GM13976 (cell line): ENCODE measurements around the gene FBXO34.

ENCODE experiments used
- DNase-seq: peaks from one replicate; pipeline ENCODE4 v3.0.0; 2012; ENCODE audit warnings: low spot score
- CTCF ChIP-seq: IDR thresholded peaks from 2 replicates; pipeline ENCODE4 v1.5.1; 2012; ENCODE audit warnings: borderline replicate concordance, mild to moderate bottlenecking; ENCODE audit not compliant: insufficient read depth; ENCODE audit errors: extremely low read depth, missing control alignments, control extremely low read depth
- in situ Hi-C: fragments of 300-500 bp; cut with MboI; formaldehyde crosslinking; loops from one replicate; pipeline ENCODE4 v1.12.0; 2022; ENCODE audit warnings: low sequenced_read_pairs, mixed read lengths, inconsistent platforms; ENCODE audit not compliant: unreplicated experiment

Gene FBXO34

GRCh38 chr14:55270832-55271571, at the start of gene FBXO34:
FBXO34 (plus strand) TSS chr14:55271421; CDS start chr14:55350391, 78,970 bp downstream.
- peak; percentile 97 for TF ChIP-seq CTCF
- in situ Hi-C loops: no loop called here
- peak; percentile 95 for DNase-seq

GRCh38 chr14:55221968-55222367, 49.3 kb upstream of the FBXO34 start:
- in situ Hi-C loops: no loop called here
- no peak for TF ChIP-seq CTCF
- DNase-seq: no peak

- TF ChIP-seq CTCF: no peak
- in situ Hi-C loops: no loop called here
- DNase-seq: no peak
Observed at GRCh38 chr14:55223364-55223763, 47.9 kb upstream of the FBXO34 start.

- no peak for TF ChIP-seq CTCF
- DNase-seq: no peak
- in situ Hi-C loops: no loop called here
Observed at GRCh38 chr14:55228261-55228660, 43.0 kb upstream of the FBXO34 start.

GRCh38 chr14:55233591-55233990, 37.6 kb upstream of the FBXO34 start:
- TF ChIP-seq CTCF: no peak
- DNase-seq: no peak
- in situ Hi-C loops: no loop called here

DNA sequence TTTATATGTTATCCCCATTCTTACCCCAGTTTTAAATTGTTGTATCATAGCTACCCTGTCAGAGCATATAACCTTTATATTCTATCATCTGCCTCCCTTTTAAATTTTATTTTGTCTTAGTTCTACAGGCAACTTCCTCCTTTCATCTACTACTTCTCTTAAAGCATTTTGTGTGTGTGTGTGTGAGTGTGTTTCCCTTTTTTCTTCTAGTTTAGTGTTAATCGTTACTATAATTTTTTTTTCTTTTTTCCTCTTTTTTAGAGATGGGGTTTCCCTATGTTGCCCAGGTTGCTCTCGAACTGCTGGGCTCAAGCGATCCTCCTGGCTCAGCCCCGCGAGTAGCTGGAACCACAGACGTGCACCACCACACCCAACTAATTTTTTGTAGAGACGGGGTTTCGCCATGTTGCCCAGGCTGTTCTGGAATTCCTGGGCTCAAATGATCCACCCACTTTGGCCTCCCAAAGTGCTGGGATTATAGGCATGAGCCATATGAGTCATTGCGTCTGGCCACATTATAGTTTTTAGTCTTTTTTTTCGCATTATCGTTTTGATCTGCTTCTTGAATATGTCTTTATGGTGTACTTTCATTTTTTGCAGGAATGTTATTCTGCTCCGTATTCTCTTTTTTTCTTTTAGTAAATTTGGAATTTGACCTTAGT, 33.1 kb upstream of the FBXO34 start:
- TF ChIP-seq CTCF: no peak
- DNase-seq: no peak
- in situ Hi-C loops: no loop called here
